SK-N-SH treated with all-trans-retinoic acid at 6 μM for 48 hours (cell line): ENCODE data around the gene PFKL.
"Not testable (repeated sequence)": the region's sequence is repeated elsewhere in the genome, so short reads cannot be mapped to it uniquely, and the experiment has no call there.

Experiments
- ATAC-seq: fragments of 200-7000 bp; cut with Tn5 transposase; 3 replicates; pipeline ENCODE4 v1.9.1; 2020; ENCODE audit warnings: mild to moderate bottlenecking, moderate library complexity
- ARNTL ChIP-seq: fragments of 450-650 bp; formaldehyde crosslinking; IDR thresholded peaks from 2 replicates; pipeline ENCODE4 v1.5.0; 2020; ENCODE audit warnings: low read depth, mild to moderate bottlenecking, moderate library complexity, borderline replicate concordance
- BACH2 ChIP-seq: fragments of 250-450 bp; sonication (Bioruptor Pico); IDR thresholded peaks from 2 replicates; pipeline ENCODE4 v1.9.0; 2021; ENCODE audit warnings: mild to moderate bottlenecking, borderline replicate concordance
- CREB5 ChIP-seq: fragments of 250-450 bp; sonication (Bioruptor Pico); IDR thresholded peaks from 2 replicates; pipeline ENCODE4 v1.5.1; 2020; ENCODE audit warnings: low read depth, mild to moderate bottlenecking, moderate library complexity
- CSDC2 ChIP-seq: fragments of 250-450 bp; sonication (Bioruptor Pico); IDR thresholded peaks from 2 replicates; pipeline ENCODE4 v1.5.0; 2020; ENCODE audit warnings: mild to moderate bottlenecking, moderate library complexity
- CSRNP3 ChIP-seq: fragments of 250-450 bp; sonication (Bioruptor Pico); IDR thresholded peaks from 2 replicates; pipeline ENCODE4 v1.5.1; 2021; ENCODE audit warnings: mild to moderate bottlenecking, moderate library complexity
- ESRRG ChIP-seq: fragments of 250-450 bp; sonication (Bioruptor Pico); IDR thresholded peaks from 2 replicates; pipeline ENCODE4 v1.6.1; 2021; ENCODE audit warnings: mild to moderate bottlenecking
- GLIS3 ChIP-seq: fragments of 250-450 bp; sonication (Bioruptor Pico); IDR thresholded peaks from 2 replicates; pipeline ENCODE4 v1.5.0; 2020; ENCODE audit warnings: mild to moderate bottlenecking, moderate library complexity
- ISL1 ChIP-seq: fragments of 250-450 bp; sonication (Bioruptor Pico); IDR thresholded peaks from 2 replicates; pipeline ENCODE4 v2.1.2; 2022; ENCODE audit warnings: mild to moderate bottlenecking, moderate library complexity
- OSR1 ChIP-seq: fragments of 250-450 bp; sonication (Bioruptor Pico); IDR thresholded peaks from 2 replicates; pipeline ENCODE4 v1.8.0; 2022; ENCODE audit warnings: moderate library complexity, mild to moderate bottlenecking, inconsistent platforms
- PATZ1 ChIP-seq: fragments of 250-450 bp; sonication (Bioruptor Pico); IDR thresholded peaks from 2 replicates; pipeline ENCODE4 v1.8.0; 2020; ENCODE audit warnings: mild to moderate bottlenecking, moderate library complexity, borderline replicate concordance
- POU6F1 ChIP-seq: fragments of 250-450 bp; sonication (Bioruptor Pico); IDR thresholded peaks from 2 replicates; pipeline ENCODE4 v1.8.0; 2021; ENCODE audit warnings: low read depth, mild to moderate bottlenecking, moderate library complexity, borderline replicate concordance
- PPARA ChIP-seq: fragments of 250-450 bp; sonication (Bioruptor Pico); IDR thresholded peaks from 2 replicates; pipeline ENCODE4 v1.5.0; 2020; ENCODE audit warnings: mild to moderate bottlenecking, borderline replicate concordance
- RARB ChIP-seq: fragments of 250-450 bp; sonication (Bioruptor Pico); IDR thresholded peaks from 2 replicates; pipeline ENCODE4 v1.8.0; 2021; ENCODE audit warnings: mild to moderate bottlenecking, moderate library complexity
- SNAI2 ChIP-seq: fragments of 250-450 bp; sonication (Bioruptor Pico); IDR thresholded peaks from 2 replicates; pipeline ENCODE4 v1.5.0; 2020; ENCODE audit warnings: mild to moderate bottlenecking, moderate library complexity
- TCF4 ChIP-seq: fragments of 250-450 bp; sonication (Bioruptor Pico); IDR thresholded peaks from 2 replicates; pipeline ENCODE4 v1.8.0; 2021; ENCODE audit warnings: mild to moderate bottlenecking, moderate library complexity, borderline replicate concordance
- TOX ChIP-seq: fragments of 250-450 bp; sonication (Bioruptor Pico); IDR thresholded peaks from 2 replicates; pipeline ENCODE4 v1.8.0; 2021; ENCODE audit warnings: mild to moderate bottlenecking, moderate library complexity, borderline replicate concordance
- TSHZ2 ChIP-seq: fragments of 250-450 bp; sonication (Bioruptor Pico); IDR thresholded peaks from 2 replicates; pipeline ENCODE4 v1.5.0; 2020; ENCODE audit warnings: mild to moderate bottlenecking, moderate library complexity
- ZC3H10 ChIP-seq: fragments of 250-450 bp; sonication (Bioruptor Pico); IDR thresholded peaks from 2 replicates; pipeline ENCODE4 v1.5.1; 2021; ENCODE audit warnings: mild to moderate bottlenecking, moderate library complexity
- ZFP3 ChIP-seq: fragments of 250-450 bp; sonication (Bioruptor Pico); IDR thresholded peaks from 2 replicates; pipeline ENCODE4 v1.5.0; 2020; ENCODE audit warnings: mild to moderate bottlenecking, moderate library complexity
- ZNF565 ChIP-seq: fragments of 450-650 bp; formaldehyde crosslinking; conservative IDR thresholded peaks from 2 replicates; pipeline ENCODE4 v1.5.0; 2020; ENCODE audit warnings: low read depth, mild to moderate bottlenecking, moderate library complexity

Gene PFKL

GRCh38 chr21:44357064-44357837 is 57.4 kb downstream of the PFKL start:
- ATAC-seq, result no peak
- TF ChIP-seq PPARA (CRISPR knock-in tag) (no peak), ZNF565 (CRISPR knock-in tag) (no peak), TCF4 (CRISPR knock-in tag) (no peak), ESRRG (no peak), TSHZ2 (CRISPR knock-in tag) (no peak), SNAI2 (CRISPR knock-in tag) (no peak), ZFP3 (CRISPR knock-in tag) (no peak)

- ATAC-seq, result no peak
- TF ChIP-seq RARB (CRISPR knock-in tag) (no peak), BACH2 (no peak), CSDC2 (CRISPR knock-in tag) (no peak), ESRRG (no peak), ARNTL (CRISPR knock-in tag) (no peak), ZNF565 (CRISPR knock-in tag) (no peak), CSRNP3 (CRISPR knock-in tag) (no peak), POU6F1 (CRISPR knock-in tag) (no peak)
- TF ChIP-seq, all 23 proteins: peak for 0
These were observed 59.5 kb downstream of the PFKL start for GRCh38 chr21:44359396-44359795.

GRCh38 chr21:44360159-44360558 is 60.3 kb downstream of the PFKL start:
- ATAC-seq, result peak; percentile 63
- TF ChIP-seq ZC3H10 (no peak), BACH2 (no peak), TOX (CRISPR knock-in tag) (no peak), PPARA (CRISPR knock-in tag) (no peak), CSDC2 (CRISPR knock-in tag) (no peak), ISL1 (CRISPR knock-in tag) (no peak), GLIS3 (CRISPR knock-in tag) (no peak), TSHZ2 (CRISPR knock-in tag) (no peak)

- not testable (repeated sequence) for ATAC-seq
These were observed 62.0 kb downstream of the PFKL start for GRCh38 chr21:44361903-44362302.

- ATAC-seq, result no peak
- TF ChIP-seq ZFP3 (CRISPR knock-in tag), result no peak
- TF ChIP-seq RARB (CRISPR knock-in tag), result no peak
- TF ChIP-seq CREB5 (CRISPR knock-in tag), result no peak
- no peak for TF ChIP-seq TCF4 (CRISPR knock-in tag)
- TF ChIP-seq CSRNP3 (CRISPR knock-in tag), result no peak
- TF ChIP-seq PATZ1 (CRISPR knock-in tag), result no peak
- TF ChIP-seq ZNF565 (CRISPR knock-in tag), result no peak
- TF ChIP-seq OSR1 (CRISPR knock-in tag), result no peak
These were observed 63.4 kb downstream of the PFKL start for GRCh38 chr21:44363278-44363677.
